Measurements from ENCODE around the gene HOXA11.

GRCh38 chr7:27164045-27164366 is 21.0 kb downstream of the HOXA11 start:
- TF ChIP-seq POLR2A (IDR thresholded peaks at IDR 0.05; ENCODE audit: extremely low read depth, insufficient read length), result no peak
- TF ChIP-seq CTCF (IDR thresholded peaks at IDR 0.05; ENCODE audit: low read depth, low read length), result no peak
